ENCODE measurements around the gene MEIOC. TPM values are rescaled to one million over a fixed set of nuclear protein-coding genes. Genes with fewer than 3 reads are reported as not detected.
"Not testable (repeated sequence)": the region's sequence is repeated elsewhere in the genome, so short reads cannot be mapped to it uniquely, and the experiment has no call there.

MEIOC gene
- total RNA-seq, 1 experiment from 2014 or later, result 3.5 TPM

GRCh38 chr17:44610331-44610730, 45.9 kb upstream of the MEIOC start:
- no peak for DNase-seq
- no peak overlapping the region for H3K27ac Mint-ChIP-seq (ENCODE audit: unreplicated experiment)
- peaks cover 27% of the 10 kb centered on the region for H3K27me3 Mint-ChIP-seq (ENCODE audit: unreplicated experiment)
- H3K4me1 Mint-ChIP-seq (ENCODE audit: low read depth, unreplicated experiment), result no peaks in the 10 kb centered on the region
- no TSS peak for BruUV-seq (replicated peaks)
- intact Hi-C loops (cut with micrococcal nuclease; ENCODE audit: unreplicated experiment), result no loop called here
- H3K36me3 Mint-ChIP-seq (ENCODE audit: insufficient read depth, unreplicated experiment), result no peaks in the 10 kb centered on the region
- CTCF ChIA-PET, result interaction anchor here (0.7 to 1.3 kb wide), 3 partner anchors 13 to 380 kb away, joined by 3 to 6 read pairs (median 3); partner anchors contain the start of gene FZD2
- no peaks in the 10 kb centered on the region for H3K9me3 Mint-ChIP-seq (ENCODE audit: low read depth, unreplicated experiment)
- H3K4me3 Mint-ChIP-seq (ENCODE audit: low read depth, unreplicated experiment), result no peak overlapping the region
- TF ChIP-seq CTCF (IDR thresholded peaks at IDR 0.05; ENCODE audit: unreplicated experiment), result no peak

GRCh38 chr17:44610871-44611270, 45.4 kb upstream of the MEIOC start:
- H3K4me3 Mint-ChIP-seq (ENCODE audit: low read depth, unreplicated experiment), result no peak overlapping the region
- no peaks in the 10 kb centered on the region for H3K4me1 Mint-ChIP-seq (ENCODE audit: low read depth, unreplicated experiment)
- BruUV-seq (replicated peaks), result no TSS peak
- intact Hi-C loops (cut with micrococcal nuclease; ENCODE audit: unreplicated experiment), result no loop called here
- H3K27me3 Mint-ChIP-seq (ENCODE audit: unreplicated experiment), result peaks cover 23% of the 10 kb centered on the region
- no peaks in the 10 kb centered on the region for H3K36me3 Mint-ChIP-seq (ENCODE audit: insufficient read depth, unreplicated experiment)
- no peak for TF ChIP-seq CTCF (IDR thresholded peaks at IDR 0.05; ENCODE audit: unreplicated experiment)
- CTCF ChIA-PET, result interaction anchor here (0.6 to 1.3 kb wide), 6 partner anchors 12 to 924 kb away, joined by 3 to 6 read pairs (median 4); partner anchors contain the start of gene FZD2
- H3K9me3 Mint-ChIP-seq (ENCODE audit: low read depth, unreplicated experiment), result no peaks in the 10 kb centered on the region
- DNase-seq, result no peak
- H3K27ac Mint-ChIP-seq (ENCODE audit: unreplicated experiment), result no peak overlapping the region

GRCh38 chr17:44614862-44615261, 41.4 kb upstream of the MEIOC start:
- H3K9me3 Mint-ChIP-seq (ENCODE audit: low read depth, unreplicated experiment), result no peaks in the 10 kb centered on the region
- peaks cover 32% of the 10 kb centered on the region for H3K27me3 Mint-ChIP-seq (ENCODE audit: unreplicated experiment)
- H3K36me3 Mint-ChIP-seq (ENCODE audit: insufficient read depth, unreplicated experiment), result no peaks in the 10 kb centered on the region
- H3K4me1 Mint-ChIP-seq (ENCODE audit: low read depth, unreplicated experiment), result no peaks in the 10 kb centered on the region
- H3K4me3 Mint-ChIP-seq (ENCODE audit: low read depth, unreplicated experiment), result no peak overlapping the region
- intact Hi-C loops (cut with micrococcal nuclease; ENCODE audit: unreplicated experiment), result no loop called here
- DNase-seq, result no peak
- no TSS peak for BruUV-seq (replicated peaks)
- CTCF ChIA-PET, result interaction anchor here (0.5 kb wide), 1 partner anchor 363 kb away, joined by 5 read pairs; no protein-coding TSS in a partner anchor
- no peak for TF ChIP-seq CTCF (IDR thresholded peaks at IDR 0.05; ENCODE audit: unreplicated experiment)
- H3K27ac Mint-ChIP-seq (ENCODE audit: unreplicated experiment), result no peak overlapping the region

GRCh38 chr17:44618652-44619051, 37.6 kb upstream of the MEIOC start:
- H3K9me3 Mint-ChIP-seq (ENCODE audit: low read depth, unreplicated experiment); H3K27ac Mint-ChIP-seq (ENCODE audit: unreplicated experiment); DNase-seq; H3K4me1 Mint-ChIP-seq (ENCODE audit: low read depth, unreplicated experiment); CTCF ChIA-PET; BruUV-seq (replicated peaks); H3K36me3 Mint-ChIP-seq (ENCODE audit: insufficient read depth, unreplicated experiment); intact Hi-C loops (cut with micrococcal nuclease; ENCODE audit: unreplicated experiment); H3K4me3 Mint-ChIP-seq (ENCODE audit: low read depth, unreplicated experiment): not testable (repeated sequence)
- H3K27me3 Mint-ChIP-seq (ENCODE audit: unreplicated experiment), result peaks cover 26% of the 10 kb centered on the region

GRCh38 chr17:44623070-44623725, 33.1 kb upstream of the MEIOC start:
- intact Hi-C loops (cut with micrococcal nuclease; ENCODE audit: unreplicated experiment), result no loop called here
- no peak for DNase-seq
- no TSS peak for BruUV-seq (replicated peaks)
- Mint-ChIP-seq H3K4me1 (ENCODE audit: low read depth, unreplicated experiment) (no peaks in the 10 kb centered on the region), H3K27me3 (ENCODE audit: unreplicated experiment) (peaks cover 23% of the 10 kb centered on the region), H3K27ac (ENCODE audit: unreplicated experiment) (no peak overlapping the region), H3K36me3 (ENCODE audit: insufficient read depth, unreplicated experiment) (no peaks in the 10 kb centered on the region), H3K4me3 (ENCODE audit: low read depth, unreplicated experiment) (no peak overlapping the region), H3K9me3 (ENCODE audit: low read depth, unreplicated experiment) (no peaks in the 10 kb centered on the region)
- CTCF ChIA-PET, result interaction anchor here (0.5 to 1.1 kb wide), 5 partner anchors 13 to 192 kb away, joined by 3 to 6 read pairs (median 3); partner anchors contain the start of gene FZD2
- TF ChIP-seq CTCF (IDR thresholded peaks at IDR 0.05; ENCODE audit: unreplicated experiment), result no peak
